ENCODE results near the gene TATDN3.
"Not testable (repeated sequence)": the region's sequence is repeated elsewhere in the genome, so short reads cannot be mapped to it uniquely, and the experiment has no call there.

Gene TATDN3

DNA sequence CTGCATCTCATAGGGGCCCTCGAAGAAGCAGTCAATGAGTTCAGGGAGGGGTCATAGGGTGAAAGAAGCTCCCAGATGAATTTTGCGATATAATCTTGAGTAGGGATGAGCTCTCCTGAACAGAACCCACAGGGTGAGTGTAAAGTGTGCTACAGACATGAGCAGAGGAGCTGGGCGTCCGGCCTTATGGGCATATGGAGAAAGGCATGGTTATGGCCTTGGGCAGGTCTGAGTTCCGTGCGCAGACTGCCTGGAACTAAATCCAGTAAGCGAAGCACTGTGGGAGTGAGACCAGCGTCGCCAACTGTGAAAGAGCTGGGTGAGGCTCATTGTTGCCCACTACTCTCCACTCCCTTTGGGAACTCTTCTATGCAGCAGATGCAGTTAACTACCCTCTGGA lies 28.9 kb upstream of the TATDN3 start:
- Histone ChIP-seq H3K27ac (no peak overlapping the region), H3K9me3 (ENCODE audit: control insufficient read depth, low read length) (no peaks in the 10 kb centered on the region), H3K4me3 (ENCODE audit: low read depth, low read length) (no peak overlapping the region), H3K36me3 (ENCODE audit: control insufficient read depth, insufficient read depth, low read length) (no peaks in the 10 kb centered on the region), H3K4me1 (no peaks in the 10 kb centered on the region), H3K9ac (no peak overlapping the region), H3K79me2 (peaks cover 12% of the 10 kb centered on the region), H2AFZ (no peak overlapping the region), H3K27me3 (ENCODE audit: control insufficient read depth, insufficient read depth, low read length) (no peaks in the 10 kb centered on the region), H3K4me2 (ENCODE audit: low read length) (no peak overlapping the region)
- TF ChIP-seq, protein P1, sequence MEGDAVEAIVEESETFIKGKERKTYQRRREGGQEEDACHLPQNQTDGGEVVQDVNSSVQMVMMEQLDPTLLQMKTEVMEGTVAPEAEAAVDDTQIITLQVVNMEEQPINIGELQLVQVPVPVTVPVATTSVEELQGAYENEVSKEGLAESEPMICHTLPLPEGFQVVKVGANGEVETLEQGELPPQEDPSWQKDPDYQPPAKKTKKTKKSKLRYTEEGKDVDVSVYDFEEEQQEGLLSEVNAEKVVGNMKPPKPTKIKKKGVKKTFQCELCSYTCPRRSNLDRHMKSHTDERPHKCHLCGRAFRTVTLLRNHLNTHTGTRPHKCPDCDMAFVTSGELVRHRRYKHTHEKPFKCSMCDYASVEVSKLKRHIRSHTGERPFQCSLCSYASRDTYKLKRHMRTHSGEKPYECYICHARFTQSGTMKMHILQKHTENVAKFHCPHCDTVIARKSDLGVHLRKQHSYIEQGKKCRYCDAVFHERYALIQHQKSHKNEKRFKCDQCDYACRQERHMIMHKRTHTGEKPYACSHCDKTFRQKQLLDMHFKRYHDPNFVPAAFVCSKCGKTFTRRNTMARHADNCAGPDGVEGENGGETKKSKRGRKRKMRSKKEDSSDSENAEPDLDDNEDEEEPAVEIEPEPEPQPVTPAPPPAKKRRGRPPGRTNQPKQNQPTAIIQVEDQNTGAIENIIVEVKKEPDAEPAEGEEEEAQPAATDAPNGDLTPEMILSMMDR (IDR thresholded peaks at IDR 0.05) = no peak

DNA sequence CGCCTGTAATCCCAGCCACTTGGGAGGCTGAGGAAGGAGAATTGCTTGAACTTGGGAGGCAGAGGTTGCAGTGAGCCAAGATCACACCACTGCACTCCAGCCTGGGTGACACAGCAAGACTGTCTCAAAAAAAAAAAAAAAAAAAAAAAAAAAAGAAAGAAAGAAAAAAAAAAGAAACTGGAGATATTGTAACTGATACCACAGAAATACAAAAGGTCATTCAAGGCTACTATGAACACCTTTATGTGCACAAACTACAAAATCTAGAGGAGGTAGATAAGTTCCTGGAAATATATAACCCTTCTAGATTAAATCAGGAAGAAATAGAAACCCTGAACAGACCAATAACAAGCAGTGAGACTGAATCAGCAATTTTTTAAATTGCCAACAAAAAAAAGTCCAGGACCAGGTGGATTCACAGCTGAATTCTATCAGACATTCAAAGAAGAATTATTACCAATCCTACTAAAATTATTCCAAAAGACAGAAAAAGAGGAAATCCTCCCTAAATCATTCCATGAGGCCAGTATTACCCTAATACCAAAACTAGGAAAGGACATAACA lies 26.9 kb upstream of the TATDN3 start:
- H3K9me3 ChIP-seq (ENCODE audit: control insufficient read depth, low read length); H3K36me3 ChIP-seq (ENCODE audit: control insufficient read depth, insufficient read depth, low read length); H3K9ac ChIP-seq; H3K4me3 ChIP-seq (ENCODE audit: low read depth, low read length); H3K4me1 ChIP-seq; H2AFZ ChIP-seq; H3K27ac ChIP-seq; H3K27me3 ChIP-seq (ENCODE audit: control insufficient read depth, insufficient read depth, low read length); H3K4me2 ChIP-seq (ENCODE audit: low read length): not testable (repeated sequence)
- peaks cover 12% of the 10 kb centered on the region for H3K79me2 ChIP-seq

DNA sequence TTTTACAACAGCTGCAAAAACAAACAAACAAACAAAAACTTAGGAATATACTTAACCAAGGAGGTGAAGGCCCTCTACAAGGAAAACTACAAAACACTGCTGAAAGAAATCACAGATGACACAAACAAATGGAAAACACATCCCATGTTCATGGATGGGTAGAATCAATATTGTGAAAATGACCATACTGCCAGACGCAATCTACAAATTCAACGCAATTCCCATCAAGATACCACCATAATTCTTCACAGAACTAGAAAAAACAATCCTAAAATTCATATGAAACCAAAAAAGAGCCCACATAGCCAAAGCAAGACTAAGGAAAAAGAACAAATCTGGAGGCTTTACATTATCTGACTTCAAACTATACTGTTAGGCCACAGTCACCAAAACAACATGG lies 24.9 kb upstream of the TATDN3 start:
- H3K9ac ChIP-seq; H3K36me3 ChIP-seq (ENCODE audit: control insufficient read depth, insufficient read depth, low read length); H3K9me3 ChIP-seq (ENCODE audit: control insufficient read depth, low read length); H3K27me3 ChIP-seq (ENCODE audit: control insufficient read depth, insufficient read depth, low read length); H3K4me2 ChIP-seq (ENCODE audit: low read length); H3K4me3 ChIP-seq (ENCODE audit: low read depth, low read length); H3K79me2 ChIP-seq; H2AFZ ChIP-seq; H3K27ac ChIP-seq; H3K4me1 ChIP-seq: not testable (repeated sequence)

DNA sequence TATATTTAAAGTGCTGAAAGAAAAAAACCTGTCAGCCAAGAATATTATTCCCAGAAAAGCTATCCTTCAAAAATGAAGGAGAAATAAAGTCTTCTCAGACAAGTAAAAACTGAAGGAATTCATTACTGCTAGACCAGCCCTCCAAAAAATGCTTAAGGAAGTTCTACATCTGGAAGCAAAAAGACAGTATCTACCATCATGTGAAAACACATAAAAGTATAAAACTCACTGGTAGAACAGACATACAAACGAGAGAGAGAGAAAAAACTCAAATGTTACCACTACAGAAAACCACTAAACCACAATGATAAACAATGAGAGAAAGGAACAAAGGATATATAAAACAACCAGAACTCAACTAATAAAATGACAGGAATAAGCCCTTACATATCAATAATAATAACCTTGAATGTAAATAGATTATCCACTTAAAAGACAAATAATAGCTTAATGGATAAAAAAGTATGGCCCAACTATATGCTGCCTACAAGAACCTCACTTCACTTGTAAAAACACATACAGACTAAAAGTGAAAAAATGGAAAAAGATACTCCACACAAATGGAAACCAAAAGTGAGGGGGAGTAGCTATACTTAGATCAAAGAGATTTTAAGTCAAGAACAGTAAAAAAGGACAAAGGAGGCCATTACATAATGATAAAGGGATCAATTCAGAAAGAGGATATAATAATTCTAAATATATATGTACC lies 22.1 kb upstream of the TATDN3 start:
- TF ChIP-seq, protein P1 (IDR thresholded peaks at IDR 0.05) = no peak
- Histone ChIP-seq H3K4me3 (ENCODE audit: low read depth, low read length) (no peak overlapping the region), H3K4me2 (ENCODE audit: low read length) (no peak overlapping the region), H3K9ac (no peak overlapping the region), H3K79me2 (no peaks in the 10 kb centered on the region), H3K4me1 (no peaks in the 10 kb centered on the region), H2AFZ (no peak overlapping the region), H3K27ac (no peak overlapping the region), H3K36me3 (ENCODE audit: control insufficient read depth, insufficient read depth, low read length) (no peaks in the 10 kb centered on the region), H3K9me3 (ENCODE audit: control insufficient read depth, low read length) (no peaks in the 10 kb centered on the region), H3K27me3 (ENCODE audit: control insufficient read depth, insufficient read depth, low read length) (no peaks in the 10 kb centered on the region)

DNA sequence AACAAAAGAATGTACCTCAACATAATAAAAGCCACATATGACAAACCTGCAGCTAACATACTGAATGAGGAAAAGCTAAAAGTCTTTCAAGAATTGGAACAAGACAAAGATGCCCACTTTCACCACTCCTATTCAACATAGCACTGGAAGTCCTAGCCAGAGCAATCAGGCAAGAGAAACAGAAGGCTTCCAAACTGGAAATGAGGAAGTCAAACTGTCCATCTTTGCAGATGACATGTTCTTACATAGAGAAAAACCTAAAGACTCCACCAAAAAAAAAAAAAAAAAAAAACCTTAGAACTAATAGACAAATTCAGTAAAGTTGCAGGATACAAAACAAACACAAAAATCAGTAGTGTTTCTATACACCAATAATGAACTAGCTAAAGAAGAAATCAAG lies 20.4 kb upstream of the TATDN3 start:
- Histone ChIP-seq H3K9me3 (ENCODE audit: control insufficient read depth, low read length) (no peaks in the 10 kb centered on the region), H3K79me2 (no peaks in the 10 kb centered on the region), H3K4me2 (ENCODE audit: low read length) (no peak overlapping the region), H3K4me3 (ENCODE audit: low read depth, low read length) (no peak overlapping the region), H2AFZ (no peak overlapping the region), H3K27ac (no peak overlapping the region), H3K9ac (no peak overlapping the region), H3K4me1 (no peaks in the 10 kb centered on the region), H3K27me3 (ENCODE audit: control insufficient read depth, insufficient read depth, low read length) (no peaks in the 10 kb centered on the region), H3K36me3 (ENCODE audit: control insufficient read depth, insufficient read depth, low read length) (no peaks in the 10 kb centered on the region)
- TF ChIP-seq, protein P1 (IDR thresholded peaks at IDR 0.05) = no peak

DNA sequence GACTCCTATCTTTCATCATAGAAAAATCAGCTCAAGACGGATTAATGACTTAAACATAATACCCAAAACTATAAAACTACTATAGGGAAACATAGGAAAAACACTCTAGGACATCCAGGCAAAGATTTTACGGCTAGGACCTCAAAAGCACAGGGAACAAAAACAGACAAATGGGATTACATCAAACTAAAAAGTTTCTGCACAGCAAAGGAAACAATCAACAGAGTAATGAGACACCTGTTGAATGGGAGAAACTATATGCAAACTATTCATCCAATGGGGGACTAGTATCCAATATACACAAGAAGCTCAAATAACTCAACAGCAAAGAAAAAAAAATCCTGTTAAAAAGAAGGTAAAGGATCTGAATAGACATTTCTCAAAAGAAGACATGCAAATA lies 18.7 kb upstream of the TATDN3 start:
- Histone ChIP-seq H3K27ac (no peak overlapping the region), H3K9me3 (ENCODE audit: control insufficient read depth, low read length) (no peaks in the 10 kb centered on the region), H3K36me3 (ENCODE audit: control insufficient read depth, insufficient read depth, low read length) (no peaks in the 10 kb centered on the region), H3K4me3 (ENCODE audit: low read depth, low read length) (no peak overlapping the region), H3K4me1 (no peaks in the 10 kb centered on the region), H3K79me2 (no peaks in the 10 kb centered on the region), H3K27me3 (ENCODE audit: control insufficient read depth, insufficient read depth, low read length) (no peaks in the 10 kb centered on the region), H2AFZ (no peak overlapping the region), H3K4me2 (ENCODE audit: low read length) (no peak overlapping the region), H3K9ac (no peak overlapping the region)
- TF ChIP-seq, protein P1 (IDR thresholded peaks at IDR 0.05) = no peak

Data from parathyroid adenoma (tissue), 2 donors.